Stimulated activated CD4-positive, alpha-beta T cell treated with anti-CD3 and anti-CD28 coated beads, Interleukin-12 subunit alpha, Interleukin-12 subunit beta, amount 100 ng/mL, for 24 hours (primary cell): Measurements from ENCODE around the gene LBHD2.

Experiments
- DNase-seq, 2 experiments: peaks; one replicate each; pipeline ENCODE4 v3.0.0-alpha.2; 2020; ENCODE audit warnings: low read depth in 2 of 2

Gene LBHD2

GRCh38 chr14:103130017-103130764 is 46.2 kb downstream of the LBHD2 start:
- no peak for DNase-seq

- no peak for DNase-seq
These were observed 47.0 kb downstream of the LBHD2 start for GRCh38 chr14:103130965-103131364.

GRCh38 chr14:103131580-103131979 is 47.6 kb downstream of the LBHD2 start:
- no peak for DNase-seq

- DNase-seq, result no peak
These were observed 48.6 kb downstream of the LBHD2 start for GRCh38 chr14:103132381-103133209.

- DNase-seq, result no peak
These were observed 49.5 kb downstream of the LBHD2 start for GRCh38 chr14:103133210-103134140.

- DNase-seq, result no peak
These were observed 50.4 kb downstream of the LBHD2 start for GRCh38 chr14:103134405-103134804.

- no peak for DNase-seq
These were observed 50.9 kb downstream of the LBHD2 start for GRCh38 chr14:103134919-103135318.

- DNase-seq, result no peak
These were observed 51.6 kb downstream of the LBHD2 start for GRCh38 chr14:103135333-103136260.

- no peak for DNase-seq
These were observed 52.6 kb downstream of the LBHD2 start for GRCh38 chr14:103136388-103137271.

- no peak for DNase-seq
These were observed 53.8 kb downstream of the LBHD2 start for GRCh38 chr14:103137689-103138300.

GRCh38 chr14:103138301-103139131 is 54.5 kb downstream of the LBHD2 start:
- DNase-seq, result no peak

GRCh38 chr14:103139132-103140025 is 55.4 kb downstream of the LBHD2 start:
- DNase-seq, result no peak
